ENCODE results near the gene ACSS1.

Gene ACSS1

DNA sequence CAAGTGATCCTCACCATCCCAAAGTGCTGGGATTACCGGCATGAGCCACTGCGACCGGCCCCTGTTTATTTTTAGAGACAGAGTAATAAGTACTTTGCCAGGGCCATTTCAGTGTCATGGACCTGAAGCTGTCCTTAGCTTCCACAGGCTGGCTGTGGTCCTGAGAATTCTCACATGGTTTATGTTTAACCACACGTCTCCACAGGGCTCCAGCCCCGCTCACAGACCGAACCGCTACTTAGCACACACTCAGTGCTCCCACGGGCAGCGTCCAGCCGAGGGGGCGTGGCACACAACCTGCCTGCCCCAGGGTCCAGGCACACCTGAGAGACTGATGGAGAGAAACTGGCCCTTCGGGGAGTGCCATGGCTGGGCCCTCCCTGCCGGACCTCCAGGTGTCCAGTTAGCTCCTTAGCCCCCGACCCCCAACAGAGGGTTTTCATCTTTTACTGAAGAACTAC lies 11.7 kb downstream of the ACSS1 start:
- DNase-seq (ENCODE audit: low read depth), result no peak

DNA sequence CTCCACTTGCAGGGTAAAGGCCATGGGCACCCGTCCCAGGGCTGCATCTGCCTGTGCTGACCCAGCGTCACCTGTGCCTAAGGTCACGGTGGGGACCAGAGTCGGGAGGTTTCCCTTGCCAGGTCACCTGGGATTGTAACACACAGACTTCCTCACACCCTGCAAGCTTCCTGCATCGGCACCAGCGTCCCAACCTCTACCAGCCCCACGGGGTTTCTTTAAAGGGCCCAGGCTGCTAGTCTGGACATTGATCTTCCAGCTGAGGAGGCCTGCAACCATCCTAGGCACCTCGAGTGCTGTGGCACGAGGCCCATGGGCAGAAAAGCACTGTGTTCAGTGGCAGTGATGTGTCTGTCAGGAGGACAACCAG lies 12.6 kb downstream of the ACSS1 start:
- no peak for DNase-seq (ENCODE audit: low read depth)

DNA sequence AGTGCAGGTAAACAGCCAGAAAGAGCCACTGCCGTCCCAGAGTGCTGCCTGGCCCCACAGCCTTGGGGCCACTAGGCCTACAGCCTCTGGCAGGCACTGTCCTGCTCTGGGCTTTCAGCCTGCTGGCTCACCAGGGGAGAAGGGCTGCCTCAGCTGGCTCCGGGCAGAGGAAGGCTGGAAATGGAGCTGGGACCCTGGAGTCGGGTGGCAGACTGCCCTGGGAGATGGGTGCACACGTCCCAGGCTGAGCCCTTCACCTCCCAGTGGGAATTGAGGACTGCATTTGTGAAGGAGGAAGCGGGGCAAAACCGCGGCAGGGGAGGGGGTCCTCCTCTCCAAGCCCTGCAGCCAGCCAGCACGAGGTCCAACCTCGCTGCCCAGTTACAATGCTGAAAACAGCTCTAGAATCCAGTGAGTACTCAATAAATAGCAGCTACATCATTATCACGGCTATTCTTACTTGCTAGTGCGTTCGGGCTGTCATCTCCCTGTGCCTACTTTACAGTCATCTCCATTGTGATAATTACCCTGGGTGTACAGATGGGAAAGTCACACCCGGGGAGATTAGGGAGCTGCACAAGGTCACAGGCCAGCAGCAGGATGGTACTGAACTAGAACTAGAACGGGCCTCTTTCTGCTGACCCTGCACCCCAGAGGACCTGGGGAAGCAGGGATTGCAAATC lies 13.1 kb downstream of the ACSS1 start:
- DNase-seq (ENCODE audit: low read depth), result no peak

DNA sequence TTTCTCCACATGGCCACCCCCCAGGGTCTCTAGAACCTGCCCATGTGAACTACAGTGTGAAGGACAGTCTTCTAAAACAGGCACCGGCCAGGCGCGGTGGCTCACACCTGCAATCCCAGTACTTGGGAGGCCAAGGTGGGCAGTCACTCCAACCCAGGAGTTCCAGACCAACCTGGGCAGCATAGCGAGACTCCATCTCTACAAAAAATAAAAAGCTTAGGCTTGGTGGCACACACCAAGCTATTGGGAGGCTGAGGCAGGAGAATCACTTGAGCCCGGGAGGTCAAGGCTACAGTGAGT lies 13.7 kb downstream of the ACSS1 start:
- DNase-seq (ENCODE audit: low read depth), result no peak

DNA sequence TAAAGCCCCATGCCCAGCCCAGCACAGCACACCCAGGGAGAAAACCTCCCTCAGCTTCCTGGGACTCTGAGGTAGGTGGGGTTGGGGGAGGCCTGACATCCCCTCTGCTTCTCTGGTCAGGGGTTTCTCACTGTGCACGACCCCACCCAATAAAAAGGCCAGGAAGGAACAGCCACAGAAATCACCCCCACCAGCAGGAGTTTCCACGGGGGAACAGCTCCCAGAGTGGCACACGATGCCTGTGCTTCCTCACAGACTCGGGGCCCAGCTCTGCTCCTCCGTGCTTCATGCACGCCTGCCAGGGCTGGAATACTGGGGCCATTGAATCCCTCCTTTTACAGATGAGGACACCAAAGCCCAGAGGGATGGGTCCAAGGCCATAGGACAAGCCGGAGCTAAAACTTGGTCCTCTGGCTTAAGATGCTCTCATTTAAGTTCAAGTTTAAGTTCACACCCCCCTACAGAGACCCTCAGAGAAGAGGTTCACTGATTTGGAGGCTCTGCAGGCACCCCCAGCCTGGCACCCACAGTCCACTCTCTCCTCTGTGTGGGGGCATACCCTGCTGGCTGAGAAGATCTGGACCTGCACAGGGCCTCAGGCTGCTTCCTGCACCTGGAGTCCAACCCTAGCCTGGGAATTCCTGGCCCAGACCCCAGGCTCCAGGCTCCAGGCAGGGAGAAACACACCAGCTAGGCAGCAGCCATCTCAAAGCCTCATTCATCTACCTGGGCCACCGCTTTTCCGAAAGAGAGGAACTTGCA lies 14.3 kb downstream of the ACSS1 start:
- DNase-seq (ENCODE audit: low read depth), result no peak

DNA sequence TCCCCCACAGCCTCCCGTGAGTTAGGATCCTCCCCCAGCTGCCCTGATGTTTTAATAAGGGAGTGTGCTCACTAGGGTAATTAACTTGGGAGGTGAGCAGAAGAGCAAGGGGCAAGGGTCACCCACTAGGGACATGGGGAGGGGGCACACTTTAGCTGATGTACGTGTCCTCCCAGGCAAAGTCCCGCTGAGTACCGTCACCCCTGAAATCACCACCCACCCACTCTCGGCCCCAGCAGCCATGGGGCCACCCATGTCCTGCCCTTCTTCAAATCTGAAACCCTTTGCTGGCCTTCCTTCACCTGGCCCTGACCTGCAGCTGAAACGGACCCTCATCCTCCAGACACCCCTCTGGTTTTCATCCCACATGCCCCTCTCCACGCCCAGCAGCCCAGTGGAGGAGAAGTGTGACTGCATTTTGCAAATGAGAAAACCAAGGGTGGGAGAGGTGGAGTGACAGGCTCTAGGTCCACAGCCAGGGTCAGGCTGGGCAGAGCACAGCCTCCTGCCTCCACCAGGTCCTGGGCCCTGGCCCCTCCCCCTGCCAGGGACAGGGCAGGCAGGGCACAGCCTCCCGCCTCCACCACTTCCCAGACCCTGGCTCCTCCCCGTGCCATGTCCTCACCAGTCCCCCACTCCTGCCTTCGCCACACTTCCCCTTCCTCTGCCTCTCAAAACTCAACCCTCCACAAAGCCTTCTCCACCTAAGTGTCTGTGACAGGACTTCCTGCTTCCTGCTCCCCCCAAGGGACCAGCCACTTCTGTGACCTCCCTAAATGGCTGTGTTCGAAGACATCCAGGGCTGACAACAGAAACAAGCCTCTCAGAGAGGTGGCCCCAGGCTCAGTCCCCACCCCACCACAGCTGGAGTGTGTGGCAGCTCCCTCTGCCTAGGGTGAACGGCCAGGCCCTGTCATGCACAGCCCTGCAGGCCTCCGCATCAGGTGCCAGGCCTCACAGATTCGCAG lies 15.1 kb downstream of the ACSS1 start:
- no peak for DNase-seq (ENCODE audit: low read depth)

DNA sequence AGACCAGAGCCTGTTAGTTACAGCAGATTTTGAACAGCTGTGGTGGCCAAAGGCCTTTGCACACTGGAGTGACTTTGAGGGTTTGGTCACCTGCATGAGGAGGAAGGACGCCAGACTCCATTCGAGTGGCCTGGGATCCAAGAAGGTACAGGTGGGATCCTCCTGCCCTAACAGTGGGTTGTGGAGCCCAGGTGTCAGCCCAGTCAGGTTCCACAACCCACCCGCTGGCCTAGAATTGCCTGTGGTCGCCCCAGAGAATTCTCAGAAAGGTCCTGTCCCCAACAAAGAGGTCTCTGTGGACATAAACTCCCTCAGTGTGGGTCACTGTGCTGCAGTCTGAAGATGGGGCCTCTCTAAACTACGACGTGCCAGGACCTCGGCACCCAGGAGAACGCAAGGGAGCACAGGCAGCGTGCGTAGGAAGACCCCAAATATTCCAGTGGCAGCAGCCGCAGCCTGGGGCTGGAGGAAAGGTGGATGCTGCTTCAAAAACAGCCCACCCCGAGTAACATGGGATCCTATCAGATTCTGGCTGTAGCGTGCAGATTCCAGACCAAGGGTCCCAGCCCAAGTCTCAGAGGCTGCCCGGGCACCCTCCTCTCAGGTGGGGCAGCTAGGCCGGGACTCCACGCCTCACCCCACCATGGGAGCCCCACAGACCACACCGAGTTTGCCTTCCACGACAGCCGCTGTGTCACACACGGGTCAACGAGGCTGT lies 16.0 kb downstream of the ACSS1 start:
- no peak for DNase-seq (ENCODE audit: low read depth)

DNA sequence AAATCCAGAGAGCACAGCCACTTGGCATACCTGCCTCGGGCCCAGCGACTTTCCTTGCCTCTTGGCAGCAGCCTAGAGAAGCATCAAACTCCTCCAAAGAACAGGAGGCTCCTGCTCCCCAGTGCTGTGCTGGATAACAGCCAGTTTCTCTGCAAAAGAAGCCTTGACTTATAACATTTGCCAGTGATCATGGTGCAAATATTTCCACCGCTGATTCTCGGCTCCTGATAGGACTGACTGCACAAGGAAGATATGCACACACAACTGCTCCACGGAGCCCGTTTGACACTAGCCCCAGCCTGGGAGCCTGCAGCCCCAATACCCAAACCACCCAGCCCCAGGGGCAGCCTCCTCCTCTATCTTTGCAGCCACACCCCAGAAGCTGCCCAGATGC lies 17.5 kb downstream of the ACSS1 start:
- peak; percentile 47 for DNase-seq (ENCODE audit: low read depth)

DNA sequence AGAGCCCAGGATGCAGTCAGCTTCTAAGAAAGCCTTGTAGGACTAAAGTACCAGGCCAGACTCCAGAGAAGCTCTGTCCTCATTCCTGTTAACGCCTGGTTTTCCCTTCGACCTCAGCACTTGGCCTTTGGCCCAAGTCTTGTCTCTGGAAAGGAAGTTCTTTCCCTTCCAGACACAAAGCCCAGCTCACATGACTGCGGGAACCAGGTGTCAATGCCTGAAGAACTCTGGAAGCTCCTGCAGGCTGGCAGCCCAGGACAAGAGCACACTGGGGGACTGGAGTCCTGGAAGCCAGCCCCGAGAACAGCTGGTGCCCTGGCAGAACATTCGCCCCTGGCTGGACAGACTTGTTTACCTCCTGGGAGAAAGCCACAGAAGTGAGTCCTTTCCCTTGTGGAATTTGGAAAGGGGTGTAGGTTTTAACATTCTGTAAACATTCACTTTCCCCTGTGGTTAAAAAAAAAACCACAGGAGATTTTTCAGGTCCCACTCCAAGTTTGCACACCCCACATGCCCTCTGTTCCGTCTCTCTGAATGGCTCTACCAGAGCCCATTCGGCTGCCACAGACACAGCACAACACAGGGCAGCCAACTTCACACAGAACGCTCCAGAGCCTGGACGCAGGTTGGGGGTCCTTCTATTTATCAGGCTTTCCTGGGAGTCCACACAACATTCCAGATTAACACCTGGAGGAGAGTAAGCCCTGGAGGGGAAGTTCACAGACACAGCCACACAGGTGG lies 18.1 kb downstream of the ACSS1 start:
- peak; percentile 59 for DNase-seq (ENCODE audit: low read depth)

DNA sequence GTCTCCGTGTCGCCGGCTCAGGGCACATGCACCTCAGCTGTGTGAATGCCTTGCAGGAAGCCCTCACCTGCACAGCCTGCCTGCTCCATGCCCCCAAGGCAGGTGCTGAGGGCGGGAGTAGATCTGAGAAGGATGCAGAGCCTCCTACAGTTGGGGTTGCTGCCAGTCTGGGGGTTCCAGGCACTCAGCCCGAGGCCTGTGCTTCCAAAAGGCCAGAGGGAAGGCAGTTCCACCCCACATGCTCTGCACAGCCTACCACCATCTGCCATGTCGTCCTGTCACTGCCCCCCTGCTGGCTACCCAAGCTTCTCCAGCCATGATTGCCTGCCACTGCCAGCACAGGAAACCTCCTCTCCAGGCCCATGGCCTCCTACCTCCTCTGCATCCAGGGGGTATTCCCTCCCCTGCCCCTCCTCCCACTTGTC lies 19.3 kb downstream of the ACSS1 start:
- no peak for DNase-seq (ENCODE audit: low read depth)

DNA sequence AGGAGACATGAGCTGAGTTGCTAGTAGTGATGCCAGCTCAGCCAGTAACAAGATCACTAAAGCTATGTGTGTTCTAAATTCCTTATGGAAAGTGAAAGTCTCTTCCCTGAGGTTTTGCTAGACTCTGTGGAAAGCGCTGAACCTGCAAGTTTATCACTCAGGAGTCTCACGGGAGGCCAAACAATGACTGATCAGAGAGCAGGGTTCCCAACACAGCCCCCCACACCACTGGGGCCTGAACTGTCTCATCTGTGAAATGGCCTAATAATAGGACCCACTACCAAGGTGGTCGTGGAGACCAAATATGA lies 19.9 kb downstream of the ACSS1 start:
- DNase-seq (ENCODE audit: low read depth), result no peak

DNA sequence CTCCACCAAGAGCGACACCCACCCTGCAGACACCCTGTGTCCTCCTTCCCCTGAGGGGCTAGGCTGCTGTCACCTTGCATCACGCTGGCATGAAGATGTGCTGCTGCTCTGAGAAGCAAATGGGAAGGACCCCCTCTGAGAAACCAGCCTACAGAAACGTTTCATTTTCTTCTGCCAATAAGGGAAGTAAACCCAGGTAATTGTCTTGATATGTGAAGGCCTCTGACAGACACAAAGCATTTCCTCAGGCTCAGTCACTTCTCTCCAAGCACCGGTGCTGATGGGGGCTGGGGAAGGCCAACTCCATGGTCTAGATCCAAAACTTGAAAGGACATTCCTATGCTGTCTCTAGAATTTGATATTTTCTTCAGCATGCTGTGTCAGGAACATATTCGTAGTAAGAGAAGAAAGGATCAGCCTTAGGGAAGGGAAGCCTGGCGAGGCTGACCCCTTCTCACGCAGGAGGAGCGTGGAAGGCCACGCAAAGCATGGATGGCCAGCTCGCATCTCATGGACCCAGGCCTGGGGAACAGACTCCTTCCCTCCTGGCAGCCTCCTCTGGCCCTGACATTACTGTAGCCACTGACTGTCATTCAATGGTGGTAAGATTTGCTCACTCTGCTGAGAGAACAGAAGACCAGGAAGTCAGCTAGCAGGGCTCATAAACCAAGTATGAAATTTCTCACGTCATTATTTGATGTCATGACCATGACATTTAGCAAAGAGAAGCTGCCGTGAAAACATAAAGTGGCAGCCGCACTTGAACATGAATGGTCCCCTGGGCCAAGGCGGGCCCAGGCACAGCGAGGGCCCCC lies 20.4 kb downstream of the ACSS1 start:
- DNase-seq (ENCODE audit: low read depth), result no peak

DNA sequence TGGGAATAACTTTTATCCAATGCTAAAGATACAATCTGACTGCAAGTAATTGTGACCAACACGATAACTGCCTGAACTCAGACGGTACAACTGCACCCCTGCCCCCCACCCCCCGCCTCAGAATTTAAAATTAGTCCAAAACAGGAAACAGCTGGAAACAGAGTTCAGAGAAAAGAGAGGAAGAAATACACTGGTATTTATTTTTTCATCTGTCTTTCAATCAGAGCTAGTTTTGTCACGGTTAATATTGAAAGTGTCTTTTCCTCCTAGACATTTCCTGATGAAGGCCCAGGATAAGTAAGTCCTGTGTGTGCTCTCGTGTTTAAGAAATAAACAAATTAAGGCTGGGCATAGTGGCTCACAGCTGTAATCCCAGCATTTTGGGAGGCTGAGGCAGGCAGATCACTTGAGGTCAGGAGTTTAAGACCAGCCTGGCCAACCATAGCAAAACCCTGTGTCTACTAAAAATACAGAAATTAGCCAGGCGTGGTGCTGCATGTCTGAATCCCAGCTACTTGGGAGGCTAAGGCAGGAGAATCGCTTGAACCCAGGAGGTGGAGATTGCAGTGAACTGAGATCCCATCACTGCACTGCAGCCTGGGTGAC lies 21.5 kb downstream of the ACSS1 start:
- no peak for DNase-seq (ENCODE audit: low read depth)

DNA sequence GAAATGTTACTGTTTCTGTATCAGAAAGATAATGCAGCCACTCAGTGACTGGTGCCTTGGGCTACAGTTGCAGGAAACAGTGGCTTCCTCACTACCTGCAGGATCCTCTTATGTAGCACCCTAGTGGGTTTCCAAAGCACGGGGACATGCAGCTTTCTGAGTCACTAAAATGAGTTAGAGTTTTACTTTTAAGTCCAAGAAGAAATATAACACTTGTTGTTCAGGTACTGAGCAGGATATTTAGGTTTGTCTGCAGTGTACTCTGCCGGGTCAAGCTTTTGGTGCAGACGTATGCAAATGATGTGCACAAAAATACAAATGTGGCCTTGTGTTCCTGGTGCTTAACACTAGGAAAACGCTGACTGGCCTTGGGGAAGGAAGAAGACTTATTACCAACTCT lies 22.0 kb downstream of the ACSS1 start:
- DNase-seq (ENCODE audit: low read depth), result no peak

DNA sequence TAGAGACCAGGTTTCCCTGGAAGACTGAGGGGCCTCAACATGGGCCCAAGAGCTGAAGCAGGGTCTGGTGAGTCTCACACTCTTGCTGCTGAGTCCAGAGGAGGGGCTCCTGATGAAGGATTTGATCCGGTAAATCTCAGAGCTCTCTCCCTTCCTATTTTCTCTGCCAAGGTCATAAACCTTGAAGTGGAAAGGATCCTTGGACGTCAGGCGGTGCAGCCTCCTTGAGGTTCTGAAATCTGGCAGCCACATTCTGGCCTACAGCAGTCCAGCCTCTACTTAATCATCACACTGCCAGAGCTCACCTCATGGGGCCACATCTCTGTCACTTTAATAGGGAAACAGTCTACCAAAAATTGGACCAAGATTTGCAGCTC lies 24.0 kb downstream of the ACSS1 start:
- DNase-seq (ENCODE audit: low read depth), result no peak

DNA sequence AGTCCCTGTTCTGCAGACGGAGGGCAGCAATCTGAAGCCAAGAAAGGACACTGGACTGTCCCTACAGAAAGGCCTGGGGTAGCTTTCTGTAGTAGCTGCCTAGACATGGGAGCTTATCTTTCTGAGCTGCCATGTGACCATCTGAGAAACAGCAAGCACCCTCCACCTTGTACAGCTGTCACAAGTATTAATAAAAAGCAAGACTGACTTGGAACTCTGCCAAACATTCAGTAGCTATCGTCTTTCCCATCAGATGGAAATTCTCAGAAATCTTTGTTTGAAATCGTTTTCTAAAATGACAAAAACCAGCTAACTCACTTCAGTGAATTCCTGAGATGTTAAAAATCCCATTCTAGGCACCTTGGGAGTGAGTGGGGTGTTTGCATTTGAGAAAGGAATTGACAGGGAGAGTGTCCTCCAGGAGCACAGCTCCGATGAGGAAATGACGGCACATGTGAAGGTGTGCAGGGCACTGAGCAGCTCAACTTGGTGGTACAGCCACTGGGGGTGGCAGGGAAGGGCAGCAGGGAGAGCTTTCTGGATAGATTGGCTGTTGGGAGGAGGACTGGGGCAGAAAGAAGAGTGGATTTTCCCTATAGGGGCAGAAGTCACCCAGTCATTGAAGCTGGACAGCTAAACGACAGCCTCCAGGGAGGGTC lies 24.5 kb downstream of the ACSS1 start:
- DNase-seq (ENCODE audit: low read depth), result no peak

DNA sequence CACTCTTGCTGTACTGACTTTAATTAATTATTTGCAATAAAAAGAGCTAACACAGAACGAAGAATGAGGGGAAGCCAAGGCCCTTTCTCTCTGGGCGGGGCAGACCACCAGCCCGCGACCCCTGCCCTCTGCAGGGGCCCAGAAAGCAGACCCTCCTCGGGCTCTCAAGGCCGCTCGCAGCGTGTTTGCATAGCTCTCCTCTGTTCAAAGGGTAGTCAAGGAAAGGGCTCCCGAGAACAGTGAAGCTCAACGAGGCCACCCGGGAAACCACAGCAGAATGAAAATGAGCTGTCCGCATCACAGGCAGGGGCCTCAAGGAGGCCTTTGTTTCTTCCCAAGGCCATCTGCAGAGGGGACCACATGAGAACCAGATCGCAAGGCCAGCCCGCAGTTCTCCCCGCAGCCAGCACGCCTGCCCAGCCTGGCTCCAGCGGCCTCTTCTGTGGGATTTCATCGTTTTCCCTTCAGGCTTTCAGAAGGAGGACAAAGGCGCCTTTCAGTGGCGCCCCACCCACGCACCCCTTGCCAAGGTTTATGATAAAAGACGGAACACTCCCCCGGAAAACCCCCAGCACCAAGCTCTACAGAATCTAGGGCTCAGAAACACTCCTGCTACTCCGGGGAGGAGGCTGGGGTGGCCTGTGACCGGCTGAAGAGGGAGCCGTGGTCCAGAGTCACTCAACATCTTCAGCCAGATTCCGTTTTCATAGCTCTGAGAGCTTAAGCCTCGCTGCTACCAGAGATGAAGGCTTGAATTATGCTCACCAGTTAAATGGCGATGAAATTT lies 25.3 kb downstream of the ACSS1 start:
- no peak for DNase-seq (ENCODE audit: low read depth)

DNA sequence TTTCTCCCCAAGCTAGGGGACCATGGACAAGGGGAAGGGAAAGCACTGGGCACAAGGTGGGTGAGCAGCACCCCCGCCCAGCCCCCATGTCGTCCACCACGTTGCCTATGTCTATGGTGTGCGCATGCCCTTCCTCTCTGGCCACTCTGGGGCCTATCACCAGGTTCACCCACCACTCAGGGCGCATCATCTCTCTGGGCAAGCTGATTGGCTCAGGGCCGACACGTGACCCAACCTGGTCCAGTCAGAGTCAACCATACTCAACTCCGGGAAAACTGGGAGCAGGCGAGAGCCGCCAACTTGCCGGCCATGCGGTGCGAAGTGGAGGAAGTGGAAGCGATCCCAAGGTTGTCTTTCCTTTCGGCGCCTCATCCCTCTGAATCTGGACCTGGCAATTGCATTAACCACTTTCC lies 25.9 kb downstream of the ACSS1 start:
- DNase-seq (ENCODE audit: low read depth), result no peak

DNA sequence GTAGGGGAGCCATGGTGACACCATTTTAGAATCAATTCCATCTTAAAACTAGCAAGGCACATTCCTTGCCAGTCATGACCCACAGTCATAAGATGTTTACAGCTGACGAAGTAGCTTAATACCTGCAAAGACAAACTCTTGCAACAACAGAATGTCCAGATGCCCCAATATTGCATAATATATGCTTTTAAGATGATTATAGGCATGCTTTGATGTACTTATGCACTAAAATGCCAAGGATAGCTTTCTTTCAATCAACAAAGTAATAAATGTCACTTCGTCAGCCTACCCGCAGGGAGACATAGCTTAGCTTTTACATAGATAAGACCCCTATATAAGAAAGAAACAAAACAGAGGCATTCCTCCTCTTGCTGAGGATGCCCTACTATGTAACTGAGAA lies 26.7 kb downstream of the ACSS1 start:
- DNase-seq (ENCODE audit: low read depth), result no peak
